ENCODE results near the gene GUCY1B1. TPM values are rescaled to one million over a fixed set of nuclear protein-coding genes. Genes with fewer than 3 reads are reported as not detected.
A peak's percentile ranks its signal among the peaks of the same experiment; 100 is the strongest.
"Not testable (repeated sequence)": the region's sequence is repeated elsewhere in the genome, so short reads cannot be mapped to it uniquely, and the experiment has no call there.

The GUCY1B1 gene
- total RNA-seq, 6 experiments from 2014 or later: 0.07 TPM; not detected in 5

GRCh38 chr4:155787113-155787710 is 28.4 kb downstream of the GUCY1B1 start:
- H3K9me3 Mint-ChIP-seq: no peaks in the 10 kb centered on the region
- H3K27ac Mint-ChIP-seq: no peak overlapping the region
- DNase-seq: peak; percentile 53
- no peak overlapping the region for H3K4me3 Mint-ChIP-seq
- no peaks in the 10 kb centered on the region for H3K36me3 Mint-ChIP-seq (ENCODE audit: low read depth)
- peak; percentile 77; the same call in 1 of the 2 replicates for TF ChIP-seq CTCF (IDR thresholded peaks at IDR 0.05)
- H3K27me3 Mint-ChIP-seq (ENCODE audit: insufficient read depth): no peaks in the 10 kb centered on the region
- peaks cover 5% of the 10 kb centered on the region; the same call in 1 of the 2 replicates for H3K4me1 Mint-ChIP-seq (ENCODE audit: low read depth)

GRCh38 chr4:155789391-155789790 is 30.6 kb downstream of the GUCY1B1 start:
- DNase-seq: no peak
- peak overlapping the region; percentile 49 for H3K4me3 Mint-ChIP-seq
- TF ChIP-seq CTCF (IDR thresholded peaks at IDR 0.05): no peak
- H3K36me3 Mint-ChIP-seq (ENCODE audit: low read depth): no peaks in the 10 kb centered on the region
- peaks cover 5% of the 10 kb centered on the region; the same call in 1 of the 2 replicates for H3K4me1 Mint-ChIP-seq (ENCODE audit: low read depth)
- no peak overlapping the region for H3K27ac Mint-ChIP-seq
- H3K27me3 Mint-ChIP-seq (ENCODE audit: insufficient read depth): no peaks in the 10 kb centered on the region
- H3K9me3 Mint-ChIP-seq: no peaks in the 10 kb centered on the region

- peaks cover 5% of the 10 kb centered on the region; the same call in 1 of the 2 replicates for H3K4me1 Mint-ChIP-seq (ENCODE audit: low read depth)
- H3K27me3 Mint-ChIP-seq (ENCODE audit: insufficient read depth): no peaks in the 10 kb centered on the region
- no peak overlapping the region for H3K4me3 Mint-ChIP-seq
- DNase-seq: no peak
- H3K9me3 Mint-ChIP-seq: no peaks in the 10 kb centered on the region
- no peak for TF ChIP-seq CTCF (IDR thresholded peaks at IDR 0.05)
- no peaks in the 10 kb centered on the region for H3K36me3 Mint-ChIP-seq (ENCODE audit: low read depth)
- no peak overlapping the region for H3K27ac Mint-ChIP-seq
Observed at GRCh38 chr4:155789982-155790381, 31.2 kb downstream of the GUCY1B1 start.

GRCh38 chr4:155794589-155795236 is 35.9 kb downstream of the GUCY1B1 start:
- Mint-ChIP-seq H3K27ac (no peak overlapping the region), H3K4me3 (no peak overlapping the region), H3K4me1 (ENCODE audit: low read depth) (peaks cover under 1% of the 10 kb centered on the region; the same call in 1 of the 2 replicates), H3K9me3 (no peaks in the 10 kb centered on the region), H3K36me3 (ENCODE audit: low read depth) (no peaks in the 10 kb centered on the region), H3K27me3 (ENCODE audit: insufficient read depth) (no peaks in the 10 kb centered on the region)
- no peak for DNase-seq
- TF ChIP-seq CTCF (IDR thresholded peaks at IDR 0.05): no peak

GRCh38 chr4:155795991-155796390 is 37.2 kb downstream of the GUCY1B1 start:
- Mint-ChIP-seq H3K9me3 (no peaks in the 10 kb centered on the region), H3K4me1 (ENCODE audit: low read depth) (no peaks in the 10 kb centered on the region), H3K27me3 (ENCODE audit: insufficient read depth) (no peaks in the 10 kb centered on the region), H3K27ac (no peak overlapping the region), H3K4me3 (no peak overlapping the region), H3K36me3 (ENCODE audit: low read depth) (no peaks in the 10 kb centered on the region)
- peak; percentile 38 for DNase-seq
- peak; percentile 59 for TF ChIP-seq CTCF (IDR thresholded peaks at IDR 0.05)

GRCh38 chr4:155797581-155797980 is 38.8 kb downstream of the GUCY1B1 start:
- H3K4me1 Mint-ChIP-seq (ENCODE audit: low read depth); H3K4me3 Mint-ChIP-seq; H3K36me3 Mint-ChIP-seq (ENCODE audit: low read depth); DNase-seq; H3K27me3 Mint-ChIP-seq (ENCODE audit: insufficient read depth); H3K9me3 Mint-ChIP-seq; H3K27ac Mint-ChIP-seq: not testable (repeated sequence)
